Measurements from ENCODE around the gene PLCXD1.
"Not testable (repeated sequence)": the region's sequence is repeated elsewhere in the genome, so short reads cannot be mapped to it uniquely, and the experiment has no call there.

Gene PLCXD1

GRCh38 chrX:253451-254297 is 27.5 kb upstream of the PLCXD1 start:
- H3K4me3 ChIP-seq (ENCODE audit: low read depth, low read length) = no peak overlapping the region

GRCh38 chrX:254630-255215 is 26.5 kb upstream of the PLCXD1 start:
- no peak for TF ChIP-seq CTCF (IDR thresholded peaks at IDR 0.05; ENCODE audit: low read depth, low read length)
- no peak overlapping the region for H3K4me3 ChIP-seq (ENCODE audit: low read depth, low read length)

More at GRCh38 chrX:253451-254297, 27.5 kb upstream of the PLCXD1 start:
- no peak for TF ChIP-seq CTCF (IDR thresholded peaks at IDR 0.05; ENCODE audit: low read depth, low read length)

GRCh38 chrX:255923-256331 is 25.3 kb upstream of the PLCXD1 start:
- TF ChIP-seq CTCF (IDR thresholded peaks at IDR 0.05; ENCODE audit: low read depth, low read length) = no peak

GRCh38 chrX:257054-257453 is 24.1 kb upstream of the PLCXD1 start:
- not testable (repeated sequence) for H3K4me3 ChIP-seq (ENCODE audit: low read depth, low read length)

More at GRCh38 chrX:255923-256331, 25.3 kb upstream of the PLCXD1 start:
- H3K4me3 ChIP-seq (ENCODE audit: low read depth, low read length) = no peak overlapping the region

GRCh38 chrX:257681-258289 is 23.4 kb upstream of the PLCXD1 start:
- TF ChIP-seq CTCF (IDR thresholded peaks at IDR 0.05; ENCODE audit: low read depth, low read length) = no peak
- no peak overlapping the region for H3K4me3 ChIP-seq (ENCODE audit: low read depth, low read length)

- no peak overlapping the region for H3K4me3 ChIP-seq (ENCODE audit: low read depth, low read length)
- no peak for TF ChIP-seq CTCF (IDR thresholded peaks at IDR 0.05; ENCODE audit: low read depth, low read length)
Measured at GRCh38 chrX:258291-259040, 22.7 kb upstream of the PLCXD1 start.

- no peak overlapping the region for H3K4me3 ChIP-seq (ENCODE audit: low read depth, low read length)
- TF ChIP-seq CTCF (IDR thresholded peaks at IDR 0.05; ENCODE audit: low read depth, low read length) = no peak
Measured at GRCh38 chrX:259692-260355, 21.4 kb upstream of the PLCXD1 start.

All from WI38 (cell line).